HG03066 (cell line): ENCODE data around the gene TMEM267.
"Not testable (repeated sequence)": the region's sequence is repeated elsewhere in the genome, so short reads cannot be mapped to it uniquely, and the experiment has no call there.

Experiments used
- ATAC-seq: cut with Tn5 transposase; IDR thresholded peaks from one replicate; pipeline ENCODE4 v1.9.1; 2021; ENCODE audit warnings: low read depth; ENCODE audit not compliant: unreplicated experiment

Gene TMEM267, protein sequence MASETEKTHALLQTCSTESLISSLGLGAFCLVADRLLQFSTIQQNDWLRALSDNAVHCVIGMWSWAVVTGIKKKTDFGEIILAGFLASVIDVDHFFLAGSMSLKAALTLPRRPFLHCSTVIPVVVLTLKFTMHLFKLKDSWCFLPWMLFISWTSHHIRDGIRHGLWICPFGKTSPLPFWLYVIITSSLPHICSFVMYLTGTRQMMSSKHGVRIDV

GRCh38 chr5:43483298-43484105, at the start of gene TMEM267:
TSS of gene TMEM267 (minus strand) at chr5:43483865. CDS start at chr5:43453969, 29,896 bp downstream.
- peak; percentile 82 for ATAC-seq

- no peak for ATAC-seq
Measured at GRCh38 chr5:43530648-43531047, 47.0 kb upstream of the TMEM267 start.

GRCh38 chr5:43523662-43524072, 40.0 kb upstream of the TMEM267 start:
- ATAC-seq, result no peak

DNA sequence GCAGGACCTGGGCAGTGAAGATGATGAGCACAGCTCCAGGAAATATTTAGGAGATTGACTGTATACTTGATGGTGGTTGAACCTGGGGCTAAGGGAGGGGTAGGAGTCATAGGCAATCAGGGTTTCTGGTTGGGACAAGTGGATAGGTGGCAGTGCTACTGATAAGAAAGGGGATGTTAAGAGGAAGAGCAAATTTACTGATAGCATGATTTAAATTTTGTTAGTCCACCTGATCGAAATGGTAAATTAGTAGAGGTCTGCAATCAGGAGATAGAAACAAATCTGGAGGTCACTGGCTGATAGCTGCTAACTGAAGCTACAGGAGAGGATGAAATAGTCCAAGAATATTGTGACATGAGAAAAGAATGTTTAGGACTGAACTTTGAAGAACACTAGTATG, 37.0 kb upstream of the TMEM267 start:
- no peak for ATAC-seq

DNA sequence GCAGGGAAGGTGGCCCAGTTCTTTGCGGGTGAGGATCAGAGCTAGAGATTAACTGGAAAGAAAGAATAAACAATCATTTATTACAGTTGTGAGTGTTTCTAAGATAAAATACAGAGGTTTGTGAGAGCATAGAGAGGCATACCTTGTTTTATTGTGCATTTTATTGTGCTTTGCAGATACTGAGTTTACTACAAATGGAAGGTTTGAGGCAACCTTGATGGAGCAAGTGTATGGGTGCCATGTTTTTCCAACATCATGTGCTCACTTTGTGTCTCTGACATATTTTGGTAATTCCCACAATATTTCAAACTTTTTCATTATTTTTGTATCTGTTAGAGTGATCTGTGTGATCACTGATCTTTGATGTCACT, 32.0 kb upstream of the TMEM267 start:
- ATAC-seq, result no peak

DNA sequence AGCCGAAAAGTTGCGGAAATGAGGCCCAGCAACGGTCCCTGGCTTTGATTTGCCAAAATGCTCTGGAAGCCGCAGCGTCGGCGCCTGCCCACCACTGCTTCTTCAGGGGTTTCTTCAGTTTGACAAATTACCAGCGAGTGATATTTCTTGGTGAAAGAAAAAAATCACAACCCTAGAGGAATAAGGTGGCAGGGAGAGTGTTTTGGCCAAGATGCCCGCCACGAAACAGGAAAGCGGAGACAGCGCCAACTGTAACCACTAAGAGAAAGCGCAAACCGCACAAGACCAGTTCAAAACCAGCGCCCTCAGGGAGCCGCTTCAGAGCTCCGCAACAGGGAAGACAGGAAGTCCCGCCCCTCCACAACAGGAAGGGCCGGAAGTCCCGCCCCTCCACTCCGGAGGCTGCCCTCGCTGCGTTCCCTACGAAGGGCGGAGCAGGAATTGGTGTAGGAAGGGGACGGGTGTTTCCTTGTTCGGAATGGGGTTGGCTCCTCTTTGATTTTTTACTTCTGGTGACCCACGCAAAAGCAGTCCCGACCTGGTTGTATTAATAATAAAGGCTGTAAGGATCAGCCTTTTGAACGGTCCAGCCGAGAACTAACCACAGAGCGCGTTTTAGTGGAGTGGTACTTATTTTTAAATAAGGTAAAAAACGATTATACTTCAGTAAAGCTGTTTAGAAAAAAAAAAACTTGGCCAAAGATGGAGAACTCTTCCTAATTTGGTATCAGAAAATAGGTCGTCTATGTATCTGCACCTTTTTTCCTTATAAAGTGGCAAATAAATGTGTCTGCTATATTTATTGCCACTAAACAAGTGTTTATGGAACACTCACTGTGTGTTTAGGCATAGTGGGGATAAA, 31.4 kb upstream of the TMEM267 start, which contains the start of gene C5orf34:
Gene C5orf34, minus strand, starts transcription at position 333 of the 862 bp plus-strand sequence. CDS start 5,809 bp downstream, outside the sequence.
- peak; percentile 98 for ATAC-seq

DNA sequence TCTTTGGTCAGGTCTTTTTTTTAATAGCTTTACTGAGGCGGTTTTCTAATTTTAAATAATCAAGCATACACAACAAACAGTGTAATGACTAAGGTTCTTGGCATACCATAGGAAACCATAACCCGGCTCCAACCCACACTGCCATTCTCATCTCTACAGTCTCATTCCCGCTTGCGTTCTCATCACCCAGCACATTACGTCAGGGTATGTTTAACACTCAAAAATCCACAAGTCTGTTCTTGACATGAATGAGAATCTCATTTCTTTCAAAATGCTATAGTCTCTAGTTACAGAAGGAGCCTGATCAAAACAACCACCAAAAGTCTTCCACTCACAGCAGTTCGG, 30.8 kb upstream of the TMEM267 start:
- peak; percentile 26 for ATAC-seq

DNA sequence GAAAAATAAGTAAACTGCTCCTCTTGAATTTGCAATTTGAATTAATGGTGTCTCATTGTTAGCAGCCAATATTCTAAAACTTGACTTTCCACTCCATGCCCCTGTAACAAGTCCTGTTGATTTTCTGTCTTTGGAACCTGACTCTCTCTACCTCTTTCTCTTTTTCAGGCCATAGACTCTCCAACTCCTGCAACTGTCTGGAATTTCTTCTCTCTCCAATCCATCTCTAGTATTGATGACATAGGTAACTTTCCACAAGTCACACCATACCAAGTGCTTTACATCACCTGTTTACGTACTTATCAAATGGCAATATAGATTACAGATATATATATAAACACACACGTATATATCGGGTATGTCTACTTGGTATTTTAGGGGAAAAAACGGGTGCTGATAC, 30.4 kb upstream of the TMEM267 start:
- ATAC-seq, result no peak

DNA sequence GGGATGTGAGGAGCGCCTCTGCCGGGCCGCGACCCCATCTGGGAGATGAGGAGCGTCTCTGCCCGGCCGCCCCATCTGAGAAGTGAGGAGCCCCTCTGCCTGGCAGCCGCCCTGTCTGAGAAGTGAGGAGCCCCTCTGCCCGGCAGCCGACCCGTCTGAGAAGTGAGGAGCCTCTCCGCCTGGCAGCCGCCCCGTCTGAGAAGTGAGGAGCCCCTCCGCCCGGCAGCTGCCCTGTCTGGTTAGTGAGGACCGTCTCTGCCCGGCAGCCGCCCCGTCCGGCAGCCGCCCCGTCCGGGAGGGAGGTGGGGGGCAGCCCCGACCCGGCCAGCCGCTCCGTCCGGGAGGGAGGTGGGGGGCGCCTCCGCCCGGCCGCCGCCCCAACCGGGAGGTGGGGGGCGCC, 27.4 kb upstream of the TMEM267 start:
- ATAC-seq, result not testable (repeated sequence)

DNA sequence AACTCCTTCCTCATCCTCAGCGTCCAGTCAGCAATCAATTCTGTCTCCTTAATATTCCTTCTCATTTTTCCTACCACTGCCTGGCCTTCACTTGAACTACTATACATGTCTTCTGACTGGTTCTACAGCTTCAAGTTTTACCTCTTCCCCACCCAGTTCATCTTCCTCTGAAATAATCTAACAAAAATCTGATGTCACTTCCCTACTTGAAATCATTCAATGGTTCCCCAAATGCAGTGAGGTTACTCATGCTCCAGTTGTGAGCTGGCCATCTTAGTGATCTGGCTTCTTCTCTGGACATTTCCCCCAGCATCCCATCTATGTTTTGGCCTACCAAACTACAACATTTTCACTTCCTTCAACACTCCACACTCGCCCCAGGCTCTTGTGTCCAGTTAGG, 14.9 kb upstream of the TMEM267 start:
- no peak for ATAC-seq

DNA sequence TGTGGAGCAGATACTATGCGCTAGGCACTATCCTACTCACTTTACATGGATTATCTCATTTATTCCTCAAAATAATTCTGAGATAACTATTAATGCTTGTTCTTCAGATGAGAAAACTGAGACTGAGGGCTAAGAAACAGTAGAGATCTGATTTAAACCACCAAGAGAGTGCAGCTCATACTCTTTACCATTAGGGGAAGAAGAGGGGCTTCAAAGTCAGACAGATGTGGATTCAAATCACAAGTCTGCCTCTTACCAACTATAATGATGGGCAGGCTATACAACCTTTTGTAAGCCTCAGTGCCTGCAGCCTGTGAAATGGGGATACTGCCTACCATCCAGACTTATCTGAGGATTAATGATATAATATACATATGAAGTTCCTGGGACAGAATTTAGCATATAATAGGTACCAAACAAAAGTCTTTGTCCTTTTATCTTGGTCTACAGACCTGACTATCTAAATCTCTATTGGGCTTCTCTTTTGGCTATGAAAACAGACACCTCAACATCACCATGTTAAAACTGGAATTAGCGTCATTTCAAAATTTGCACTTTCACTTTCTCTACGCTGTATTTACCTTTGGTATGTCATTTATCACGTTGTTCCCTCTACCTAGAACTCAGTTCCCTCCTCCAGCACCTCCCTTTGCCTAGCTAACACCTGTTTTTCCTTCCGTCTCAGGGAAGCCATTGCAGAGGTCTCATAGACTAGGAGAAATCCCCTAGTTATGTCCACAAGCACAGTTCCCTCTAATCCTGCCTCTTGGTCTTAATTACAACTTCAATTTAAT, 13.8 kb upstream of the TMEM267 start:
- no peak for ATAC-seq

DNA sequence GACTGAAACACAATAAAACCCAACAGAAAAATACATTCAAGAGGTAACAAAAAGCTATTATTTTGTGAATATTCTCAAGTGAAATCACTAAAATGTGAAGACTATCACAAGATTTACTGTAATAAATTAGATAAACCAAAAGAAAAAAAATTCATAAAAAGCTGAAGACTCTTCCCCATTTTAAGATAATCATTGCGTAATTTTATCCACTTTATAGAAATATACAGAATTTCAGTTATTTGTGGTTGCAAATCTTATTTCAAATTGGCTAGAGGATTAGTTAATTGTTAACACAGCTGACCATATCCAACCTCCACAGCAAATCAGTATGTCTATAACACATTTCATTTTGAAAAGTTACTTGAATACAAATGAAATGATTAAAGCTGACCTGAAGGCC, 7.7 kb upstream of the TMEM267 start:
- no peak for ATAC-seq

DNA sequence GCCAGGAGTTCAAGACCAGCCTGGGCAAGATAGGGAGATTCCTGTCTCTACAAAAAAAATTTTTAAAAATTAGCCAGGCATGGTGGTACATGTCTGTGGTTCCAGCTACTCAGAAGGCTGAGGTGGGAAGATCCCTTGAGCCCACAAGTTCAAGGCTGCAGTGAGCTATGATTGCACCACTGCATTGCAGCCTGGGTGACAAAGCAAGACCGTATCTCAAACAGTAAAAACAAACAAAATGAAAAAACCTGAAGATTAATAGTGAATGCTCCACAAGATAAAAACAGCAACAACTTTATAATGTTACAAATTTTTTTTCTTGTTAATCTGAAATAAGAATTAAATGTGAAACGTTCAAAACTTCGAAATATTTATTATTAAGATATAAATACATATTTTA, 2.7 kb upstream of the TMEM267 start:
- ATAC-seq, result no peak

- ATAC-seq, result no peak
Measured at GRCh38 chr5:43485406-43485805, 1.7 kb upstream of the TMEM267 start.

DNA sequence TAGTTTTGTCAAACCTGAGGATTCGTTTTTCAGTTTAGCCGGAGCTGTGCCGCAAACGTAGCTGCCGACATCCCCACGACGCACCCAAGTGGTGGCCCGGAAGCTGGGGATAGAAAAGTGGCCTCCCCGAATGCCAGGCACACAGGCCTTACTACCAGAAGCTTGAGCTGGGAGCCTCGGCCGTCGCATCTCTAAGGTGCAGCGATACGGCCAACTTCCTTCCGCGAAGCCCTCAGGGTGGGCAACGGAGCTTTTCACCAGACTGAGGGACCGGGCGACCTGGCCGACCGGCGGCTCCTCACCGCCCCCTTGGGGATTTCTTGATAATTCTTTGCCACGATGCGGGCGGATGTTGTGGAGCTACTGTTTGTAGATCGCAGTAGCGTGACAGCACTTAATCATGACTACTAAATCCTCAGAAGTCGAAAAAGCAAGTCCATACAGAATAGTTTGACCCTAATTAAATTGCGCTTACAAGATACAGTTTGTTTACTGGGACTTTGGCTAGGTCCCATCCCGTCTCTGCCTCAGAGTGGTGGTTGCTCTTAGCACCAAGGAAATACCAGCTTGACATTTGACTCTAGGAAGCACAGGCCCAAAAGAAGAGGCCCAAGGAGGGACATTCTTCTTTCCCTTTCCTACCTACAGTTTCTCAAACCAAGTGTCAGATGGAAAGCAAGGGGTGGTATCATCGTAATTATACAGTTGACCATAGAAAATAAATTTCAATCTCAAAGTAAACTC, 613 bp upstream of the TMEM267 start:
- ATAC-seq, result peak; percentile 76

GRCh38 chr5:43482490-43483297, 971 bp downstream of the TMEM267 start:
- no peak for ATAC-seq

DNA sequence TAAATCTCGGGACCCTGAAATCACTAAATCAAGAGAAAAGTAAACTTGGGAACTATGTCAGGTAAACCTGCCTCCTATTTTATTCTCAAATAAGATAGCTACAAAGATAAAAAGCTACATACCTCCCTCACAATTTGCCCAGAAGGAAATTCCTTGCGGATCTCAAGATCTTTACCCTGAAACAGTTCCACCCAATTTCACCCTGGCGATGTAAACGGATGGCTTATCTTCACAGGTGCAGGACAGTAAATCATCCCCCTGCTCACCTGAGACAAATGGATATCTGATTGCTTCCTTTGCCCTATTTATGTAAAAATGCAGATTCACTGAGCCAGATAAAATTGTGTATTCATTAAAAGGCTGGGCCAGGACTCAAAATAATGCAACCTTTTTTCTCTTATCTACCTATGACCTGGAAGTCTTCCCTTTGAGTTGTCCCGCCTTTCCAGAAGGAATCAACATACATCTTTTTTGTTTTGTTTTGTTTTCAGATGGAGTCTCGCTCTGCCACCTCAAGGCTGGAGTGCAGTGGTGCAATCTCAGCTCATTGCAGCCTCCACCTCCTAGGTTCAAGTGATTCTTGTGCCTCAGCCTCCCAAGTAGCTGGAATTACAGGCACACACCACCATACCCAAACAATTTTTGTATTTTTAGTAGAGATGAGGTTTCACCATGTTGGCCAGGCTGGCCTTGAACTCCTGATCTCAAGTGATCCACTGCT, 13.8 kb downstream of the TMEM267 start:
- ATAC-seq, result no peak

GRCh38 chr5:43467100-43467499, 16.6 kb downstream of the TMEM267 start:
- no peak for ATAC-seq
